NCI-H2171 (cell line): ENCODE measurements around the gene MAP3K12.
A peak's percentile ranks its signal among the peaks of the same experiment; 100 is the strongest.
"Not testable (repeated sequence)": the region's sequence is repeated elsewhere in the genome, so short reads cannot be mapped to it uniquely, and the experiment has no call there.

Experiments used
- DNase-seq: peaks from one replicate; lab custom pipeline; 2025; lab: John Stamatoyannopoulos, UW

MAP3K12 gene

GRCh38 chr12:53499266-53500141 is at the start of gene MAP3K12:
TSS of gene MAP3K12 (minus strand) at chr12:53499458. CDS start at chr12:53487391, 12,067 bp downstream.
- DNase-seq = peak; percentile 75

GRCh38 chr12:53548354-53548753 is 49.1 kb upstream of the MAP3K12 start:
- DNase-seq = not testable (repeated sequence)

GRCh38 chr12:53543539-53543938 is 44.3 kb upstream of the MAP3K12 start:
- DNase-seq = peak; percentile 21

- no peak for DNase-seq
Observed at GRCh38 chr12:53539526-53539925, 40.3 kb upstream of the MAP3K12 start.

- no peak for DNase-seq
Observed at GRCh38 chr12:53538209-53538689, 39.0 kb upstream of the MAP3K12 start.

- DNase-seq = no peak
Observed at GRCh38 chr12:53536962-53537361, 37.7 kb upstream of the MAP3K12 start.

GRCh38 chr12:53533471-53533870 is 34.2 kb upstream of the MAP3K12 start:
- DNase-seq = no peak

GRCh38 chr12:53532524-53533445 is 33.5 kb upstream of the MAP3K12 start:
- peak; percentile 38 for DNase-seq

- no peak for DNase-seq
Observed at GRCh38 chr12:53532021-53532420, 32.8 kb upstream of the MAP3K12 start.

GRCh38 chr12:53530920-53531319 is 31.7 kb upstream of the MAP3K12 start:
- no peak for DNase-seq

GRCh38 chr12:53530061-53530460 is 30.8 kb upstream of the MAP3K12 start:
- DNase-seq = peak; percentile 74

GRCh38 chr12:53524476-53524875 is 25.2 kb upstream of the MAP3K12 start:
- no peak for DNase-seq

GRCh38 chr12:53523131-53523530 is 23.9 kb upstream of the MAP3K12 start:
- no peak for DNase-seq

GRCh38 chr12:53518381-53518780 is 19.1 kb upstream of the MAP3K12 start:
- DNase-seq = no peak

- DNase-seq = no peak
Observed at GRCh38 chr12:53516758-53517455, 17.6 kb upstream of the MAP3K12 start.

GRCh38 chr12:53515291-53515680 is 16.0 kb upstream of the MAP3K12 start:
- no peak for DNase-seq

- DNase-seq = peak; percentile 22
Observed at GRCh38 chr12:53514628-53515290, 15.5 kb upstream of the MAP3K12 start.

GRCh38 chr12:53513712-53514410 is 14.6 kb upstream of the MAP3K12 start:
- no peak for DNase-seq

GRCh38 chr12:53510181-53510812 is 11.0 kb upstream of the MAP3K12 start:
- DNase-seq = no peak

GRCh38 chr12:53508534-53509170 is 9.4 kb upstream of the MAP3K12 start:
- DNase-seq = peak; percentile 44
